ENCODE measurements around the gene ECM2. TPM values are rescaled to one million over a fixed set of nuclear protein-coding genes. Genes with fewer than 3 reads are reported as not detected.

The ECM2 gene
- total and polyA plus RNA-seq, 12 donors = 3.8 to 22.0 (median 8.3) TPM

- H3K27me3 ChIP-seq = no peaks in the 10 kb centered on the region
Observed at GRCh38 chr9:92455217-92455616, 80.6 kb downstream of the ECM2 start.

GRCh38 chr9:92446536-92446935, 89.3 kb downstream of the ECM2 start:
- intact Hi-C loops (cut with DNase I) = loop anchor here in 1 of 2 donors (10.0 kb wide), 1 partner anchor 188 kb away; no protein-coding TSS in a partner anchor

More at GRCh38 chr9:92455217-92455616, 80.6 kb downstream of the ECM2 start:
- Histone ChIP-seq H3K27ac (no peak overlapping the region), H3K4me3 (no peak overlapping the region), H3K4me1 (replicated peaks in 1 of 2) (no peaks in the 10 kb centered on the region), H3K36me3 (replicated peaks in 1 of 2) (no peaks in the 10 kb centered on the region), H3K9me3 (replicated peaks in 1 of 3) (no peaks in the 10 kb centered on the region)
- WGBS, 4 donors = 77 to 85% (median 79%) methylated on average over 3 of the region's 3 CpGs
- intact Hi-C loops (cut with DNase I) = no loop called here
- TF ChIP-seq CTCF (IDR thresholded peaks at IDR 0.05) = no peak
- no peak for DNase-seq

More at GRCh38 chr9:92446536-92446935, 89.3 kb downstream of the ECM2 start:
- Histone ChIP-seq H3K9me3 (replicated peaks in 1 of 3) (no peaks in the 10 kb centered on the region), H3K4me1 (replicated peaks in 1 of 2) (no peaks in the 10 kb centered on the region), H3K27me3 (no peaks in the 10 kb centered on the region), H3K36me3 (replicated peaks in 1 of 2) (no peaks in the 10 kb centered on the region), H3K27ac (no peak overlapping the region), H3K4me3 (no peak overlapping the region)
- no peak for DNase-seq
- TF ChIP-seq CTCF (IDR thresholded peaks at IDR 0.05) (no peak), POLR2A (IDR thresholded peaks at IDR 0.05) (no peak)

Small RNA genes within 50 kb of the gene (microRNA-seq; reads per million reads assigned to microRNA genes)
- gene MIR4670 = 0 reads per million in 3 donors

Small RNA genes within 50 kb of the gene (small RNA-seq; reads per million reads assigned to genes)
- gene AL157827.1 (0 reads per million in 2 donors), gene MIR4670 (0 to 0.08 reads per million in 2 donors)

Other genes starting within 250 kb of the ECM2 start
- 100 to 1,000 TPM in 3 of 9 donors, 10 to 100 TPM in 6; 55.5 to 157 (median 85.4) TPM for gene IARS1, start 242.3 kb downstream of the ECM2 start, total RNA-seq
- 100 to 1,000 TPM in 1 of 3 donors, 10 to 100 TPM in 2; 16.8 to 152 (median 19.2) TPM for gene IARS1, start 242.3 kb downstream of the ECM2 start, polyA plus RNA-seq
- 10 to 100 TPM; 13.3 to 43.3 (median 31.0) TPM for gene NOL8, start 210.6 kb downstream of the ECM2 start, total RNA-seq
- 10 to 100 TPM; 33.7 to 55.3 (median 48.7) TPM for gene NOL8, start 210.6 kb downstream of the ECM2 start, polyA plus RNA-seq
- gene CENPP, start 210.0 kb downstream of the ECM2 start, total RNA-seq = 10 to 100 TPM in 1 of 9 donors, 1 to 10 TPM in 8; 1.1 to 14.0 (median 3.7) TPM
- gene CENPP, start 210.0 kb downstream of the ECM2 start, polyA plus RNA-seq = 1 to 10 TPM; 1.8 to 9.4 (median 2.2) TPM
- 10 to 100 TPM in 6 of 9 donors, 1 to 10 TPM in 3; 3.0 to 33.2 (median 14.5) TPM for gene OGN, start 131.4 kb downstream of the ECM2 start, total RNA-seq
- 10 to 100 TPM in 2 of 3 donors, 1 to 10 TPM in 1; 7.7 to 21.1 (median 13.9) TPM for gene OGN, start 131.4 kb downstream of the ECM2 start, polyA plus RNA-seq
- 10 to 100 TPM in 1 of 9 donors, 1 to 10 TPM in 7, under 1 TPM in 1; 0.72 to 18.1 (median 4.2) TPM for gene OMD, start 111.5 kb downstream of the ECM2 start, total RNA-seq
- 10 to 100 TPM in 1 of 3 donors, 1 to 10 TPM in 2; 6.4 to 12.3 (median 7.5) TPM for gene OMD, start 111.5 kb downstream of the ECM2 start, polyA plus RNA-seq
- 10 to 100 TPM in 2 of 9 donors, 1 to 10 TPM in 7; 1.7 to 12.4 (median 6.7) TPM for gene ASPN, start 53.5 kb downstream of the ECM2 start, total RNA-seq
- 1 to 10 TPM; 2.8 to 5.6 (median 4.6) TPM for gene ASPN, start 53.5 kb downstream of the ECM2 start, polyA plus RNA-seq
- 10 to 100 TPM in 2 of 9 donors, 1 to 10 TPM in 7; 2.9 to 22.2 (median 9.0) TPM for gene IPPK, start 134.1 kb upstream of the ECM2 start, total RNA-seq
- 10 to 100 TPM in 2 of 3 donors, 1 to 10 TPM in 1; 6.7 to 13.2 (median 12.5) TPM for gene IPPK, start 134.1 kb upstream of the ECM2 start, polyA plus RNA-seq
- 10 to 100 TPM; 20.1 to 33.8 (median 24.7) TPM for gene BICD2, start 228.8 kb upstream of the ECM2 start, total RNA-seq
- 10 to 100 TPM in 2 of 3 donors, 1 to 10 TPM in 1; 9.3 to 14.9 (median 13.0) TPM for gene BICD2, start 228.8 kb upstream of the ECM2 start, polyA plus RNA-seq

Data from adrenal gland (tissue), 12 donors.